B cell (primary cell): Measurements from ENCODE around the gene PPP1R27.

Experiments used
- EZH2 ChIP-seq: IDR thresholded peaks from 2 replicates; pipeline ENCODE4 v1.6.1; 2012; ENCODE audit warnings: borderline replicate concordance, low read depth, mild to moderate bottlenecking, moderate library complexity, low read length; ENCODE audit not compliant: insufficient read depth, poor library complexity, severe bottlenecking
- TF ChIP-seq, protein P1 (sequence below): fragments of 200-600 bp; IDR thresholded peaks from one replicate; pipeline ENCODE4 v1.8.0; 2022; ENCODE audit warnings: antibody characterized with exemption, mild to moderate bottlenecking

DNA sequence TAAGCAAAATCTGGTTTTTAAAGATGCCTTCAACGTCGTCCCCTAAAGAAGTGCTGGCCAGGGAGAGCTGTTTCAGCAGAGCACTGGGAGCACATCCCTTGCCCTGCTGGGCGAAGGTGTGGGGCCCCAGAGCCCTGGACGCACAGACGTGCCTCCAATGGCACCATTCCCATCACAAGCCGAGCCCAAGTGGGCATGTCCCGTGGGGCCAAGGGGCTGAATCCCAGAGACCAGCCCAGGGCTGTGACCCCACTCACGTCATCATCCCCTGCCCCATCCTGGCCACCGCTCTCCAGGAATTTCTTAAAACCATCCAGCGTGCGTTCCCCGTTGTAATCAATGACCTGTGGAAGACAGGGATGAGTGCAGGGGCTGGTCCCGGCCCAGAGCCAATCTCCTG, 10.0 kb upstream of the PPP1R27 start:
- TF ChIP-seq, protein P1, sequence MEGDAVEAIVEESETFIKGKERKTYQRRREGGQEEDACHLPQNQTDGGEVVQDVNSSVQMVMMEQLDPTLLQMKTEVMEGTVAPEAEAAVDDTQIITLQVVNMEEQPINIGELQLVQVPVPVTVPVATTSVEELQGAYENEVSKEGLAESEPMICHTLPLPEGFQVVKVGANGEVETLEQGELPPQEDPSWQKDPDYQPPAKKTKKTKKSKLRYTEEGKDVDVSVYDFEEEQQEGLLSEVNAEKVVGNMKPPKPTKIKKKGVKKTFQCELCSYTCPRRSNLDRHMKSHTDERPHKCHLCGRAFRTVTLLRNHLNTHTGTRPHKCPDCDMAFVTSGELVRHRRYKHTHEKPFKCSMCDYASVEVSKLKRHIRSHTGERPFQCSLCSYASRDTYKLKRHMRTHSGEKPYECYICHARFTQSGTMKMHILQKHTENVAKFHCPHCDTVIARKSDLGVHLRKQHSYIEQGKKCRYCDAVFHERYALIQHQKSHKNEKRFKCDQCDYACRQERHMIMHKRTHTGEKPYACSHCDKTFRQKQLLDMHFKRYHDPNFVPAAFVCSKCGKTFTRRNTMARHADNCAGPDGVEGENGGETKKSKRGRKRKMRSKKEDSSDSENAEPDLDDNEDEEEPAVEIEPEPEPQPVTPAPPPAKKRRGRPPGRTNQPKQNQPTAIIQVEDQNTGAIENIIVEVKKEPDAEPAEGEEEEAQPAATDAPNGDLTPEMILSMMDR, result no peak
- TF ChIP-seq EZH2, result no peak
